ENCODE measurements around the gene NFYA. TPM values are rescaled to one million over a fixed set of nuclear protein-coding genes. Genes with fewer than 3 reads are reported as not detected.

Gene NFYA
- total and polyA plus RNA-seq, 2 donors (not counting 1 experiment from before 2014, with no cell fraction given) = 23.3 to 44.3 TPM

DNA sequence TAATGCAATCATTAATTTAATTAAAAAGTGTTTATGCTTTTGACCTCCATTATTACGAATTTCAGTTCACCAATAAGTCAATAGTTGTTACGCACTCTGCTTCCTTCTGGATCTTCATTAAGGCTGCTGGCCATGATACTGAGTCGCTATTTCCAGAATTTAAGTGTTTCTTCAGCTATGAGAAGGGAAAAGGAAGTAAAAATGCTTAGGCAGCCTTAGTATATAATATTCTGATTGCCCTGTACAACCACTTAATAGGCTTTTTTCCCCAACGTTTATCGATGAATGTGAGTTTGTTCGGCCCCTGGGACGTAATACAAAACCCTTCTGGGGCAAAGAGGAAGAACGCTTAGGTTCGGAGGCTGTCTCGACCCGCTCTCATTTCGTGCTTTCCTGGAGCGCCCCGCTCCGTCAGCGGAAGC is 1.3 kb upstream of the NFYA start:
- POLR2A ChIA-PET = no interaction called here

More for the DNA sequence above, 1.3 kb upstream of the NFYA start:
- Histone ChIP-seq H4K20me1 (ENCODE audit: control insufficient read depth, insufficient read depth, low read length, poor library complexity, severe bottlenecking) (no peaks in the 10 kb centered on the region), H3K4me1 (ENCODE audit: control insufficient read depth in 2 of 2, insufficient read depth in 2 of 2, low read length in 2 of 2) (peaks cover 31 to 33% of the 10 kb centered on the region in 2 donors), H3K4me2 (replicated peaks; ENCODE audit: low read depth, low read length, poor library complexity, severe bottlenecking) (peak overlapping the region; percentile 89), H3K27ac (ENCODE audit: low read length in 2 of 2) (peak overlapping the region; percentile 96 to 97), H3K4me3 (ENCODE audit: control extremely low read depth in 1 of 5, extremely low read depth in 1 of 5, insufficient read depth in 1 of 5, low read depth in 2 of 5, low read length in 4 of 5) (peak overlapping the region; percentile 80 to 97 (median 94)), H2AFZ (ENCODE audit: insufficient read depth, low read depth, low read length, poor library complexity, severe bottlenecking) (peak overlapping the region; percentile 86), H3K79me2 (ENCODE audit: control insufficient read depth, insufficient read depth, low read length) (peaks cover 40% of the 10 kb centered on the region), H3K9me3 (ENCODE audit: control extremely low read depth in 1 of 3, control insufficient read depth in 2 of 3, insufficient read depth in 1 of 3, low read length in 2 of 3) (no peaks in the 10 kb centered on the region), H3K36me3 (replicated peaks in 1 of 2; ENCODE audit: control extremely low read depth in 1 of 2, control insufficient read depth in 1 of 2, extremely low read depth in 1 of 2, insufficient read depth in 2 of 2, low read length in 1 of 2) (peaks cover 0 to 32% of the 10 kb centered on the region in 2 experiments), H3K9ac (ENCODE audit: low read length) (peak overlapping the region; percentile 97), H3K27me3 (replicated peaks in 1 of 4; ENCODE audit: control extremely low read depth in 1 of 4, control insufficient read depth in 3 of 4, insufficient read depth in 4 of 4, low read length in 3 of 4) (no peaks in the 10 kb centered on the region)
- WGBS (ENCODE audit: insufficient coverage) = under 1% methylated on average over 13 of the region's 16 CpGs
- no peaks in the 10 kb centered on the region for H3K27me3 Mint-ChIP-seq
- DNase-seq (no peak), ATAC-seq (ENCODE audit: low read depth) (no peak)
- H3K4me3 Mint-ChIP-seq = peak overlapping the region; percentile 94
- peaks cover 44% of the 10 kb centered on the region for H3K4me1 Mint-ChIP-seq
- H3K9me3 Mint-ChIP-seq (ENCODE audit: insufficient read depth) = no peaks in the 10 kb centered on the region
- intact Hi-C loops (cut with micrococcal nuclease) = loop anchor here (1.0 to 10.0 kb wide), 6 partner anchors 65 to 1493 kb away; partner anchors contain the start of genes FOXP4, MRPS10, UBR2 and USP49
- peak overlapping the region; percentile 99 for H3K27ac Mint-ChIP-seq
- TF ChIP-seq CTCF (IDR thresholded peaks at IDR 0.05) = no peak
- no peak for TF ChIP-seq EZH2 (IDR thresholded peaks at IDR 0.05; ENCODE audit: borderline replicate concordance, insufficient read depth, low read depth, low read length, poor library complexity, severe bottlenecking)
- CTCF ChIA-PET = interaction anchor here (5.9 kb wide), 1 partner anchor 43 kb away, joined by 26 read pairs; no protein-coding TSS in a partner anchor
